Measurements from ENCODE around the gene CCDC112. TPM values are rescaled to one million over a fixed set of nuclear protein-coding genes. Genes with fewer than 3 reads are reported as not detected.
A peak's percentile ranks its signal among the peaks of the same experiment; 100 is the strongest.

The CCDC112 gene
- total RNA-seq, 1 donor from 2014 or later: 7.4 TPM

- no peak overlapping the region for H3K4me3 ChIP-seq
- H3K36me3 ChIP-seq: no peaks in the 10 kb centered on the region
- no peak for TF ChIP-seq CTCF (IDR thresholded peaks at IDR 0.05)
- no peaks in the 10 kb centered on the region for H3K4me1 ChIP-seq
- no peak for ATAC-seq
- H3K27ac ChIP-seq: no peak overlapping the region
- no peaks in the 10 kb centered on the region for H3K9me3 ChIP-seq
- intact Hi-C loops (cut with DNase I): no loop called here
- DNase-seq: no peak
- no peaks in the 10 kb centered on the region for H3K27me3 ChIP-seq (ENCODE audit: low read depth)
Observed at GRCh38 chr5:115313632-115314031, 17.2 kb upstream of the CCDC112 start.

- H3K4me1 ChIP-seq: no peaks in the 10 kb centered on the region
- intact Hi-C loops (cut with DNase I): no loop called here
- DNase-seq (no peak), ATAC-seq (no peak)
- H3K27me3 ChIP-seq (ENCODE audit: low read depth): no peaks in the 10 kb centered on the region
- H3K27ac ChIP-seq: no peak overlapping the region
- TF ChIP-seq CTCF (IDR thresholded peaks at IDR 0.05): no peak
- H3K36me3 ChIP-seq: no peaks in the 10 kb centered on the region
- H3K9me3 ChIP-seq: no peaks in the 10 kb centered on the region
- H3K4me3 ChIP-seq: no peak overlapping the region
Observed at GRCh38 chr5:115313052-115313451, 16.6 kb upstream of the CCDC112 start.

- peak; percentile 72 for TF ChIP-seq CTCF (IDR thresholded peaks at IDR 0.05)
- intact Hi-C loops (cut with DNase I): loop anchor here (5.0 kb wide), 1 partner anchor 262 kb away; no protein-coding TSS in a partner anchor
- no peaks in the 10 kb centered on the region for H3K36me3 ChIP-seq
- ATAC-seq: peak in 1 of 2 donors; percentile 60
- H3K27ac ChIP-seq: no peak overlapping the region
- H3K9me3 ChIP-seq: no peaks in the 10 kb centered on the region
- H3K4me1 ChIP-seq: no peaks in the 10 kb centered on the region
- DNase-seq: no peak
- no peak overlapping the region for H3K4me3 ChIP-seq
- H3K27me3 ChIP-seq (ENCODE audit: low read depth): no peaks in the 10 kb centered on the region
Observed at GRCh38 chr5:115309751-115310370, 13.4 kb upstream of the CCDC112 start.

GRCh38 chr5:115308815-115309214 is 12.4 kb upstream of the CCDC112 start:
- no peaks in the 10 kb centered on the region for H3K27me3 ChIP-seq (ENCODE audit: low read depth)
- ATAC-seq: no peak
- H3K36me3 ChIP-seq: no peaks in the 10 kb centered on the region
- H3K27ac ChIP-seq: no peak overlapping the region
- intact Hi-C loops (cut with DNase I): loop anchor here (5.0 kb wide), 1 partner anchor 263 kb away; no protein-coding TSS in a partner anchor
- H3K4me1 ChIP-seq: no peaks in the 10 kb centered on the region
- DNase-seq: no peak
- no peaks in the 10 kb centered on the region for H3K9me3 ChIP-seq
- no peak overlapping the region for H3K4me3 ChIP-seq
- TF ChIP-seq CTCF (IDR thresholded peaks at IDR 0.05): no peak

- no peaks in the 10 kb centered on the region for H3K27me3 ChIP-seq (ENCODE audit: low read depth)
- no peaks in the 10 kb centered on the region for H3K36me3 ChIP-seq
- no peaks in the 10 kb centered on the region for H3K4me1 ChIP-seq
- no peak overlapping the region for H3K27ac ChIP-seq
- no peak for TF ChIP-seq CTCF (IDR thresholded peaks at IDR 0.05)
- no peak overlapping the region for H3K4me3 ChIP-seq
- intact Hi-C loops (cut with DNase I): loop anchor here (5.0 kb wide), 1 partner anchor 266 kb away; no protein-coding TSS in a partner anchor
- no peak for DNase-seq
- ATAC-seq: peak in 1 of 2 donors; percentile 82
- no peaks in the 10 kb centered on the region for H3K9me3 ChIP-seq
Observed at GRCh38 chr5:115306011-115306536, 9.6 kb upstream of the CCDC112 start.

All from lower lobe of right lung (tissue), 2 donors.